Measurements from ENCODE around the gene TBC1D9. TPM values are rescaled to one million over a fixed set of nuclear protein-coding genes. Genes with fewer than 3 reads are reported as not detected.

TBC1D9 gene
- total and polyA plus RNA-seq, 2 of the 13 experiments (the other 11 are each of a cell fraction or from before 2014, with no cell fraction given): 11.9 to 12.2 TPM

GRCh38 chr4:140755774-140756318, 339 bp downstream of the TBC1D9 start (continued):
- no peak for TF ChIP-seq SP140L (CRISPR knock-in tag; IDR thresholded peaks at IDR 0.05; ENCODE audit: borderline replicate concordance)
- 0 out of 2 replicates have a peak, but pooled peaks have one; percentile 5 for TF ChIP-seq ZNF546 (CRISPR knock-in tag; conservative IDR thresholded peaks at IDR 0.05)
- no peak for TF ChIP-seq RORA (CRISPR knock-in tag; IDR thresholded peaks at IDR 0.05)
- TF ChIP-seq ONECUT2 (CRISPR knock-in tag; IDR thresholded peaks at IDR 0.05): no peak
- TF ChIP-seq PAWR (CRISPR knock-in tag; IDR thresholded peaks at IDR 0.05; ENCODE audit: borderline replicate concordance): no peak
- no peak for TF ChIP-seq GLMP (CRISPR knock-in tag; IDR thresholded peaks at IDR 0.05; ENCODE audit: borderline replicate concordance)
- TF ChIP-seq DPF2 (CRISPR knock-in tag; IDR thresholded peaks at IDR 0.05; ENCODE audit: borderline replicate concordance, low read depth): no peak
- TF ChIP-seq ZNF570 (CRISPR knock-in tag; IDR thresholded peaks at IDR 0.05; ENCODE audit: borderline replicate concordance): no peak
- peak; percentile 18 for TF ChIP-seq ZNF574 (CRISPR knock-in tag; IDR thresholded peaks at IDR 0.05)
- TF ChIP-seq ZNF292 (CRISPR knock-in tag; IDR thresholded peaks at IDR 0.05; ENCODE audit: borderline replicate concordance, low read depth): 0 out of 2 replicates have a peak, but pooled peaks have one; percentile 37
- no peak for TF ChIP-seq YY1 (IDR thresholded peaks at IDR 0.05; ENCODE audit: insufficient read depth, insufficient replicate concordance, low read depth, low read length)
- TF ChIP-seq CREBL2 (CRISPR knock-in tag; IDR thresholded peaks at IDR 0.05; ENCODE audit: borderline replicate concordance): no peak
- peak; percentile 58; the same call in 1 of the 2 replicates for TF ChIP-seq ZC3H13 (CRISPR knock-in tag; IDR thresholded peaks at IDR 0.05)
- TF ChIP-seq ZNF350 (CRISPR knock-in tag; IDR thresholded peaks at IDR 0.05; ENCODE audit: borderline replicate concordance, low read depth): no peak
- no peak for TF ChIP-seq REPIN1 (CRISPR knock-in tag; IDR thresholded peaks at IDR 0.05; ENCODE audit: borderline replicate concordance, low read depth)
- no peak for TF ChIP-seq ATF1 (CRISPR knock-in tag; IDR thresholded peaks at IDR 0.05)
- no peak for TF ChIP-seq ZNF609 (CRISPR knock-in tag; IDR thresholded peaks at IDR 0.05; ENCODE audit: borderline replicate concordance)
- TF ChIP-seq MBNL3 (CRISPR knock-in tag; conservative IDR thresholded peaks at IDR 0.05): no peak

Data from HepG2 (cell line).